SH-SY5Y (cell line): ENCODE data around the gene HPN.

Source experiments
- GATA2 ChIP-seq: IDR thresholded peaks from 2 replicates; pipeline ENCODE4 v1.6.1; 2011; ENCODE audit warnings: mild to moderate bottlenecking, low read depth, low read length
- GATA3 ChIP-seq: IDR thresholded peaks from 2 replicates; pipeline ENCODE4 v1.6.1; 2011; ENCODE audit warnings: low read depth, mild to moderate bottlenecking, low read length, moderate library complexity

HPN gene

DNA sequence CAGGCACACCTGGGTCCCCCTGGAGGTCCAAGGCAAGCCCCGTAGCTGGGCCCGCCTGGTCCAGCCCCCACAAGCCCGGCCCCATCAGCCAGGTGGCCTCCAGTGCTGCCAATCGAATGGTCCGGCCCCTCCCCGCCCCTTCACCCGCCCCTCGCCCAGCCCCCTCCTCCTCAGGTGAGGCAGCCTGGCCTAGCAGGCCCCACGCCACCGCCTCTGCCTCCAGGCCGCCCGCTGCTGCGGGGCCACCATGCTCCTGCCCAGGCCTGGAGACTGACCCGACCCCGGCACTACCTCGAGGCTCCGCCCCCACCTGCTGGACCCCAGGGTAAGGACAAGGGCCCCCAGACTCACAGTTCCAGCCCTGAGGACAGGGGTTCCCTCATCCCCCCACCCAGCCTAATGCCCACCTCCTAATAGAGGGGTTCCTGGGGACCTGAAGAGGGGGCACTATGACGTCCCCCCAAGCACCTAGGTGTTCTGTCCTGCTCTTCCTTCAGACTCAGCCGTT is at the start of gene HPN:
TSS of gene HPN (plus strand) at position 174 of the 508 bp plus-strand sequence. CDS start 786 bp downstream, outside the sequence.
- no peak for TF ChIP-seq GATA2
- TF ChIP-seq GATA3, result no peak

DNA sequence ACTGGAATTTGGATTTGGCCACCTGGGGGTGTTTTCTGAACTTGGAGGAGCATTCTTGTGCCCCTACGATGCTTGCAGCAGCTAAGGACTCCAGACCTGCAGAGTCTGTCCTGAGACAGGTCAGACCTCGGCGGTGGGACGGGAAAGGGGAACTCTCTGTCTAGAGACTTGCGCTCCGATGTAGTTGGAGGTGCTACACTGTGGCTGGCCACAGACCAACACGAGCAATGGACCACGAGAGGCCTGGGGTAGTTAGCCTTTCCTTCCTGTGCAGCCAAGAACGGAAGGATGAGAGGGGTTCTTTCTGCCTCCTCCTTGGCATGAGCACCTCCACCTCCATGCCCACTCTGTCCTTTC is 47.3 kb upstream of the HPN start:
- no peak for TF ChIP-seq GATA2
- no peak for TF ChIP-seq GATA3

DNA sequence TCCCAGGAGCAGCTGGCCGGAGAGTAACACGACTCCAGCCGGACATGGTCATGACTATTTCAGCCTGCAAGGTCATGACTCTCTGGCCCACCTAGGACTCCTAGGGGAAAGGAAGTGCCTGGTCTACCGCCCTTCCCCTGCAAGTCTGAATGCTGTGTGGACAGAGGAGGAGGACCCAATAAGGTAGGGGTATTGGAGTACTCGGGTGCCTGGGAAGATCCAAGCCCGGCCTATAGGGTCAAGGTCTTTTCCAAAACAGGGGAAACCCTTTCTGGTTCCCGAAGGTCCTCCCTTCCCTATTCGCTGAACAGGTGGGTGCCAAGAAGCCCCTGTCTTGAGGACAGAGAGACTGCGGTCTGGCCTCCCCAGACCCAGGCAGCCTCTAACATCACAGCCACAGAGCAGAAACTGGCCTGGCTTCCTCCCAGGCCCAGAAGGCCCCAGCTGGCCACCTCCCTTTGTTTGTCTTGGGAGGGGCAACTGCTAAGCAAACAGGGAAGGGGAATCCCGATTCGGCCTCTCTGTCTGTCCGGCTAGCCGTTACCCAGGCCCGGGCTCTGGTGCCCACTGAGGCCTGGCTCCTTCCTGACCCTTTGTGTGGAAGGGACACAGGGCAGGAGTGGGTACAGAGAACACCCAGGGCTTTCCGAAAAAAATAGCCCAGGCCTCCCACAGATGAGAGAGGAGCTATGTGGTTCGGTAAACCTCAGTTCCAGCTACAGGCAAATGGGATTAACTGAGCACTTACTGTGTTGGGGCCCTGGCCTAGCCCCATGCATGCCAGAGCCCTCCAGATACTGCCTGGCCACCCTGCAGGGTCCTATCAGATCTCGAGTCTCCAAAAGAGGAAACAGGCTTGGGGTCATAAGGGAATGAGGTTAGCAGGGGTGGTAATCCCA is 46.6 kb upstream of the HPN start:
- no peak for TF ChIP-seq GATA2
- TF ChIP-seq GATA3, result no peak

DNA sequence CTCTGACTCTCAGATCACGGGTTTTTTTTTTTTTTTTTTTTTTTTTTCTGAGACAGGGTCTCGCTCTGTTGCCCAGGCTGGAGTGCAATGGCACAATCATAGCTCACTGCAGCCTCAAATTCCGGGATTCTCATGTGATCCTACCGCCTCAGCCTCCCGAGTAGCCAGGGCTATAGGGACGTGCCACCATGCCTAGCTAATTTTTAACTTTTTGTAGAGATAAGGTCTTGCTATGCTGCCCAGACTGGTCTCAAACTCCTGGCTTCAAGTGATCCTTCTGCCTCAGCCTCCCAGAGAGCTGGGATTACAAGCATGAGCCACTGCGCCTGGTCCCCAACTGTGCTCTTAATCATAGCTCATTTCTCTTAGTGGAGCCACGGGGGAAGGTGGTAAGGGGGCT is 46.0 kb upstream of the HPN start:
- TF ChIP-seq GATA2 (no peak), GATA3 (no peak)

DNA sequence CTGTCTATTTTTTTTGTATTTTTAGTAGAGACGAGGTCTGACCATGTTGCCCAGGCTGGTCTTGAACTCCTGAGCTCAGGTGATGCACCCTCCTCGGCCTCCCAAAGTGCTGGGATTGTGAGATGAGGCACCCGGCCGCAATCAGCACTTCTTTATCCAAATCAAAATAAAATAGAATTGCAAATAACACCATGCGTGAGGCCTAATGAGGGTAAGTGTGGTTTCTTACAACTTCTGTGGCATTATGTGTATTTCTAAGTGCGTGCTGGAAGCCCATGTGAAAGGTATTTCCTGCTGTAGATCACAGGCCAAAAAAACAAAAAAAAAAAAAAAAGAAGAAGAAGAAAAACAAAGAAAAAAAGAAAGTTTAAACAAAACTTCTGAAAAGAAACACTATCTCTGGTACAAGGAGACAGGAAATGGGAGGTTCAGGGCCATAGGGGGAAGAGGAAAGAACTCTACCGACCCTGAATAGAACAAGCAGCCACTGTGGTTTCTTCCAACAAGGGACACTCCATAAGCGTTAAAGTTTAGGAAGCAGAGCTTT is 44.4 kb upstream of the HPN start:
- TF ChIP-seq GATA2 (no peak), GATA3 (no peak)

DNA sequence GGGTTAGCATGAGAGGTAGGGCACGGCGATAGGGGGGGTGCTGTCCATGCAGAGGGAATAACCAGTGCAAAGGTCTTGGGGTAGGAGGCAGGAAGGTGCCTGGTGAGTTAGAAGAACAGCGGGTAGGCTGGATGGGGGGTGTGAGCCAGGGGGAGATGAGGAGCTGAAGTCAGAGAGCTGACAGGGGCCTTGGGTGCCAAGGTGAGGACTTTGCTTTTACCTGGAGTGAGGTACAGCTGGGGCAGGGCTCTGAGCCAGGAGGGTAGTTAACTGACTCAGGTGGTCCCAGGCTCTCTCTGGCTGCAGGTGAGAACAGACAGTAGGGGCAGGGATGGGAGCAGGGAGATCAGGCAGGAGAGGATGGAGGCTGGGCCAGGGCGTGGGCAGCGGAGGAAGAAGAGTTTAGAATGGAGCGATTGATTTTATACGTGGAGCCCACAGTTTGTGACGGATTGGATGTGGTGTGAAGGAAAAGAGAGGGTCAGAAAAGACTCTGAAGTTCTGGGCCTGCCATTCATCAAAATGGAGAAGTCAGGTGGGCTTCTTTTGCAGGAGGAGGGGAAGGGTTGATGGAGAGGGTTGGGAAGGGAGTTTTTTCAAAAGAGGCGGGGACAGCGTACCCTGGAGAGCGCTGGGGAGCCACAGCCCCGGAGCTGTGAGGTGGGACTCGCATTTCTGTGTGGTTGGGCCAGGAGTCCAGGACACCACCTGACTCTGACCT is 42.6 kb upstream of the HPN start:
- TF ChIP-seq GATA3 (no peak), GATA2 (no peak)

DNA sequence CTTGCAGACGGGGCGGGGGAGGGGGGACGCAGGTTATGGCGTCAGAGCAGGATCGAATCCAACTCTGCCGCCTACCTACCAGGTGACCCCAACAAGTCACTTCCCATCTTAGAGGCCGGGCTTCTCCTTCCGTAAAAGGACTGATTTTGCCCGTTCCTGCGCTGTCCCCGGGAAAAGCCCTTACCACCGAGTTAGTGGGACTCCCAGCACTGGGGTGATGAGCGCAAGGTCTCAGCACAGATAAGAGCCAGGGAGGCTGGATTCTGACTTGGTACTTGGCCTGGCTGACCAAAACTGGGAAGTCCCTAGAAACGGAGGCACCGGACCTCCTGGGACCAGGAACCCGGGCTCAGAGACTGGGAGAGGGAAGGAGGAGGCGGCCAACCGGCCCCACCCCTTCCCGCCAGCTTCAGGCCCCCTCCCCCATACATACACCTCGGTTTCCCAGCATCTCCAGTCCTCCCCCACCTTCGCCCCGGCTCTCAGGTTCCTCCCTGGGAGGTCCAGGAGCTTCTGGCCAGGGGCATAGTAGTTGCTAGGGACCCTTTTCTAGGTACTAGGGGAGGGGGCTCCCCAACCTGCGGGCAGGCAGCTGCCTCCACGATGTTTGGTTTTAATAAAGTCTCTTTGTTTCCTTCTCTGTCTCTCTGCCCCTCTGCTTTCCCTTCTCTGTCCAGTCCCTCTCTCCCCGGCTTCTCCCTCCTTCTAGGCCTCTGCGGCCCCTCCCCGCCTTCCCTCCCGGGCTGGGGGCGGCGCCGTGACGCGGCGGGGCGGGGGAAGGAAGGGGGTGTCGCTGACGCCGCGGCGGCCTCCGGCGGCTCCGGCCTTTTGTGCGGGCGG is 41.8 kb upstream of the HPN start, which contains the start of gene GRAMD1A:
TSS of gene GRAMD1A (plus strand) at position 826 of the 840 bp plus-strand sequence. CDS start 156 bp downstream, outside the sequence.
- TF ChIP-seq GATA3 (no peak), GATA2 (no peak)

DNA sequence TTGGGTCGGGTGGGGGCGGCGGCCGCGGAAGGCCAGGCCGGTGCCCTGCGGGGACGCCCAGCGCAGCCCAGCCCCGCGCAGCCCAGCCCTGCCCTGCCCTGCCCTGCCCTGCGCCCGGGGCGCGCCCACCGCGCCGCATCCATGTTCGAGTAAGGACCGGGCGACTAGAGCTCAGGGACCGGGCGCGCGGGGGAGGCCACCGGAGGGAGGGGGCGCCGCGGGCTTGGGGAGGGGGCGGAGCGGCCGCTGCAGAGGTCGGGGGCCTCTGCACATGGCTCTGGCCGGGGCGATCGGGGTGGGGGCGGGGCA is 41.2 kb upstream of the HPN start:
- TF ChIP-seq GATA3, result no peak

DNA sequence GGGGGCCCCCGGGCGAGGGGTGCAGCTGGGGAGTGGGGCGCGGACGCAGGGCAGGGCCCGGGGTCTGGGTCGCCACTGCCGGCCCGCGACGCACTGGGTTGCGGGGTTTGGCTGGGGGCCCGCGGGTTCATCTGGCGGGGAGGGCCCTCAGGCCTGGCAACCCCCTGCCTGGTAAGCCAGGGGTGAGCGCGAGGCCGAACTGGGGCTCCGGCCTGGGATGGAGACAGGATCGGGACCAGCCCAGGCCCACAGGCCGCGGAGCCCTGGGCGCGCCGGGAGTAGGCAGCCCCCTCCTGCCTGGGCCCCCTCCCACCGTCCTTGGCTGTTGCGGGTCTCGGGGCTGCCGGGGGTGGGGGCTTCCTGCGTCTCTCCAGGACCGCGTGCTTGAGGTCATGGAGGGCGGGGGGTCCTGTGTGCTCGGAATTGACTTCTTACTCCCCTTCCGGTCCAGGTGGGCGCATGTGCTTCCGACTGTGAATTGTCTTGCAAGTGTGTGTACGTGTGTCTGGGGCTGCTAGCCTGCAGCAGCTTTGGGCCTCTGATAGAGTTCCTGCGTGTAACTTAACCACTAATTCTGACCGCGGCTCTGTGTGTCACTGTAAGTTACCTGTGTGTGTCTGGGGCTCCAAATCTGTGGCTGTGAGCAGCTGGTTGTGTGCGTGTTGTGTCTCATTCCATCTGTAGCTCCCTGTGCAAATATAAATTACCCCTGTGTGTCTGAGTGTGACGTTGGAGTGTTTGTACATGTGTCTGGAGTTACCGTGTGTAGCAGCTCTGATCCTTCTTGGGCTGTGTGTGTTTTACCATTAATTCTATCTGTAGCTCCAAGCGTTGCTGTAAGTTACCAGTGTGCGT is 40.6 kb upstream of the HPN start:
- no peak for TF ChIP-seq GATA3
- TF ChIP-seq GATA2, result no peak

DNA sequence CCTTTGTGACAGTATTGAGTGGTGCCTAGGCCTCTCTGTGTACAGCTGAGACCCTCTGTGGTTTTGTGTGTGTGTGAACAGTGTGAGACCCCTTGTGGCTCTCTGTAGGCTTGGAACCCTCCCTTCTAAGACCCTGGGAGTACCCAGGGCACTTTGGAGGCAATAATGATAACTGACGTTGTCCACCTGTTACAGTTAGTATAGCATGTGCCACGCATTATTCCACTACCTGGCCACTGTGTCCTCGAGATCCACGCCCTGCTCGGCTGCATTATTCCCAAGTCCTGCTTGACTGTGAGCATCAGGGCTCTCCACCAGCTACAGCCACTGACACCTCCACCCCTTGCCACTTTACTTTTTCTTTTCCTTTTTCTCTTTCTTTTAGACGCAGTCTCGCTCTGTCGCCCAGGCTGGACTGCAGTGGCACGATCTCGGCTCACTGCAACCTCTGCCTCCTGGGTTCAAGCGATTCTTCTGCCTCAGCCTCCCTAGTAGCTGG is 39.4 kb upstream of the HPN start:
- TF ChIP-seq GATA3, result no peak
- TF ChIP-seq GATA2, result no peak

DNA sequence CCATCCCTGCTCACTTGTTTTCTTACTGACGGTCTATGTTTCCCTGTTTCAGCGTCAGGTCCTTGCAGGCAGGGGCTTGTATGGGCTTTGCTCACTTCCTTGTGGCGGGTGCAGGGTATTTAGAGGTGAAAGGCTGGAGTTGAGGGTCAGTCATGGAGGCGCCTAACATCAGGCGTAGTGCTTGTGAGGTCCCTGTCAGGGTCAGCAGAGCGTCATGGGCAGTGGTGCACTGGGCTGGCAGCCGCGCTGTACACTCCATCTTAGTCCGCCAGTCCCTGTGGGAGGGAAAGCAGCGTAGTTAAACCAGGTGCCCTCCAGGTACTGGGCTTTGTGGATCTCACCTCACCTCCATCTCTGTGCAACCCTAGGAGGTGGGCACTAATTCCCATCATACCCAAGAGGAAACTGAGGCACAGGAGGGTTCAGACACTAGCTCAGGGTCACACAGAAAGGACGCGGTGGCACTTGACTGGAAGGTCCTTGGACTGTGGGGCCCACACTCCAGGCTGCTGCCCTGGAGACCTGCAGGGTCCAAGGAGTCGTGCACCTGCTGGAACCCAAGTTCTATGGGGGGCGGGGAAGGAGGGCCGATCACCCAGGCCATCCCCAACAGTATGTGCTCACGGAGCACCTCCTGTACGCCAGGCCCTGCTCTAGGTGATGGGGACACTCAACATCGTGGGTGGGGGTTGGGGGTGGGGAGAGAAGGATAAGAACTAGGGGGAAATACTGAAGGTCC is 36.8 kb upstream of the HPN start:
- TF ChIP-seq GATA3 (no peak), GATA2 (no peak)
